Airway epithelial cell (primary cell): ENCODE data around the gene ZNF726. TPM values are rescaled to one million over a fixed set of nuclear protein-coding genes. Genes with fewer than 3 reads are reported as not detected.

ENCODE experiments used
- total RNA-seq: library from RNA; depleted of rRNA; stranded (reverse); fragments of >200 nt; gene quantifications from 2 replicates; pipeline ENCODE4 v1.2.3, GENCODE V29; 2015

The ZNF726 gene
- total RNA-seq, result 3.0 and 3.1 TPM in 2 replicates

GRCh38 chr19:23914402-23915286 lies at the start of gene ZNF726:
ZNF726 (plus strand) TSS chr19:23914886; CDS start chr19:23914995, 109 bp downstream.

Other genes starting within 250 kb of the ZNF726 start
- gene ZNF675, start 227.7 kb upstream of the ZNF726 start, total RNA-seq, result 2.8 and 6.7 TPM in 2 replicates
- gene ZNF681, start 156.0 kb upstream of the ZNF726 start, total RNA-seq, result 0.37 and 1.1 TPM in 2 replicates
- gene ZNF254, start 172.3 kb downstream of the ZNF726 start, total RNA-seq, result 5.5 and 7.2 TPM in 2 replicates